Body of pancreas (tissue), 4 donors: ENCODE data around the gene MBP.

Experiments
- CTCF ChIP-seq, 7 experiments: fragments of 450-650 bp in 4 of 7; fragments of 200-600 bp in 3 of 7; sonication (generic) in 3 of 7; IDR thresholded peaks; one replicate each; pipeline ENCODE4 v1.5.1; 2016 to 2019; ENCODE audit warnings: antibody characterized with exemption in 7 of 7
- POLR2A ChIP-seq, 3 donors: fragments of 450-650 bp; IDR thresholded peaks; one replicate each; pipeline ENCODE4 v1.6.1; 2016; ENCODE audit warnings: antibody characterized with exemption in 3 of 3, mild to moderate bottlenecking in 2 of 3

GRCh38 chr18:77123320-77124231 is 9.0 kb downstream of the MBP start:
- TF ChIP-seq POLR2A (IDR thresholded peaks at IDR 0.05) (no peak), CTCF (IDR thresholded peaks at IDR 0.05) (no peak)
